ENCODE data around the gene GALNT10.

- no peak for TF ChIP-seq CTCF (IDR thresholded peaks at IDR 0.05 in 8 of 11, conservative IDR thresholded peaks at IDR 0.05 in 3 of 11)
- no peak for TF ChIP-seq POLR2A (IDR thresholded peaks at IDR 0.05)
These were observed 172.9 kb downstream of the GALNT10 start for GRCh38 chr5:154363411-154363810.

All from spleen (tissue), 7 donors.